PC-3 (cell line): Measurements from ENCODE around the gene ALDH3B2.
"Not testable (repeated sequence)": the region's sequence is repeated elsewhere in the genome, so short reads cannot be mapped to it uniquely, and the experiment has no call there.

ENCODE experiments used
- EZH2 ChIP-seq: fragments of 300-600 bp; sonication (generic); IDR thresholded peaks from one replicate; pipeline ENCODE4 v1.6.1; 2017; ENCODE audit warnings: antibody characterized with exemption, mild to moderate bottlenecking, low read length; ENCODE audit not compliant: unreplicated experiment
- EZH2phosphoT487 ChIP-seq: fragments of 300-600 bp; sonication (generic); IDR thresholded peaks from 2 replicates; pipeline ENCODE4 v1.6.1; 2018; ENCODE audit warnings: mild to moderate bottlenecking, antibody characterized with exemption, low read length, borderline replicate concordance
- TF ChIP-seq, protein P1 (sequence below): fragments of 300-600 bp; sonication (generic); conservative IDR thresholded peaks from 2 replicates; pipeline ENCODE4 v1.5.1; 2017; ENCODE audit warnings: antibody characterized with exemption, low read depth, mild to moderate bottlenecking, low read length

DNA sequence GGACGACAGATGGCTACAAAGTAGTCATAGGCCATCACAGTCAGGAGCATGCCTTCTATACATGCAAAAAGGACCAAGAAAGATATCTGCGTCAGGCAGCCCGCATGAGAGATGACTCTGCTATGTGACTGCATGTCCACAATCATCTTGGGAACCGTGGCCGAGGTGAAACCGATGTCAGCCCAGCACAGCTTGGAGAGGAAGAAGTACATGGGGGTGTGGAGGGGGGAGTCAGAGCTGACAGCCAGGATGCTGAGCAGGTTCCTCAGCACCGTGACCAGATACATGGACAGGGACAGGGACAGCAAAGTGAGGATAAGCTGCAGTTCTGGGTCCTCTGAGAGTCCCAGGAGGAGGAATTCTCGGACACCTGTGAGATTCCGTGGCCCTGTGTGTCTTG is 48.6 kb upstream of the ALDH3B2 start:
- TF ChIP-seq, protein P1, sequence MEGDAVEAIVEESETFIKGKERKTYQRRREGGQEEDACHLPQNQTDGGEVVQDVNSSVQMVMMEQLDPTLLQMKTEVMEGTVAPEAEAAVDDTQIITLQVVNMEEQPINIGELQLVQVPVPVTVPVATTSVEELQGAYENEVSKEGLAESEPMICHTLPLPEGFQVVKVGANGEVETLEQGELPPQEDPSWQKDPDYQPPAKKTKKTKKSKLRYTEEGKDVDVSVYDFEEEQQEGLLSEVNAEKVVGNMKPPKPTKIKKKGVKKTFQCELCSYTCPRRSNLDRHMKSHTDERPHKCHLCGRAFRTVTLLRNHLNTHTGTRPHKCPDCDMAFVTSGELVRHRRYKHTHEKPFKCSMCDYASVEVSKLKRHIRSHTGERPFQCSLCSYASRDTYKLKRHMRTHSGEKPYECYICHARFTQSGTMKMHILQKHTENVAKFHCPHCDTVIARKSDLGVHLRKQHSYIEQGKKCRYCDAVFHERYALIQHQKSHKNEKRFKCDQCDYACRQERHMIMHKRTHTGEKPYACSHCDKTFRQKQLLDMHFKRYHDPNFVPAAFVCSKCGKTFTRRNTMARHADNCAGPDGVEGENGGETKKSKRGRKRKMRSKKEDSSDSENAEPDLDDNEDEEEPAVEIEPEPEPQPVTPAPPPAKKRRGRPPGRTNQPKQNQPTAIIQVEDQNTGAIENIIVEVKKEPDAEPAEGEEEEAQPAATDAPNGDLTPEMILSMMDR: not testable (repeated sequence)
- TF ChIP-seq EZH2phosphoT487, EZH2: not testable (repeated sequence)
